ENCODE measurements around the gene ZNF701. TPM values are rescaled to one million over a fixed set of nuclear protein-coding genes. Genes with fewer than 3 reads are reported as not detected.

Gene ZNF701
- 16.0 and 18.3 TPM in 2 replicates for total RNA-seq

DNA sequence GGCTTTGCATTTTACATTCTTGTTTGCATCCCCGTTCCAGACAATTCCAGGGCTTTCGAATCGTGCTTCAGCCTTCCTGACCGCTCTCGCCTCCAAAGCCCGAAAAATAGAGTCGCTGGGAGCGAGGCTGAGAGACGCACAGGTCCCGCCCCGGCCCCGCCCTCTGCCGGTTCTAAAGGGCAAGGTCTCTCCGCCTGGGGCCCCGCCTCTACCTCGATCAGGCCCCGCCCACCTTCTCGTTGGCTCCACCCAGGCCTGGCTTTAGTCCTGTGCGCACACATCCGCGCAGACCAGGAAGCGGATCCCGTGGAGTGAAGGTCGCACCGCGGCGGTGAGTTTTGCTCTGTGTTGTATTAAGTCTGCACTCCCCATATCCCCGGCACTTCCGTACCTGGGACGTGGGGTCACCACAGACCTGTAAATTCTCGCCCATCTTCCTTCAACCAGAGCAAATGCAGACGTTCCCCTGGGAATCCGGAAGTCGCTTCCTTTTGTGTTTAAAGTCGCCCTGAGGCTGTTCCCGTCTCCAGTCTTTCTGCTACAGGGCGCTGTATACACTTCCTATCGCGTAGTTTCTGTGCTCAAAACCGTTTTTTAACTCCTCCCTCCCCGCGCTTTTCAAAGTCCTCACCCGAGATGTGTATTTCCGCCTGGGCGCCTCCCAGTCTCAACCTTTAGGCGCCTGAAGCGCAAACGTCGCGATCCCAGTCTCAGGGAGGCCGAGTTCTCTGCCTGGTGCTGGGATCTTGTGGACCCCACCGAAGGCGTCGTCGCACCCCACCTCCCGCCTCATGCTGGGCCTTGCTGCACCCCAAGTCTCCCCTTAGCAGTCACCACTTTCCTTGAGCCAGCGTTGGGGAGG, at the start of gene ZNF701:
Gene ZNF701 (plus strand): TSS at position 288 of the 862 bp plus-strand sequence. CDS start 3,861 bp downstream, outside the sequence.

DNA sequence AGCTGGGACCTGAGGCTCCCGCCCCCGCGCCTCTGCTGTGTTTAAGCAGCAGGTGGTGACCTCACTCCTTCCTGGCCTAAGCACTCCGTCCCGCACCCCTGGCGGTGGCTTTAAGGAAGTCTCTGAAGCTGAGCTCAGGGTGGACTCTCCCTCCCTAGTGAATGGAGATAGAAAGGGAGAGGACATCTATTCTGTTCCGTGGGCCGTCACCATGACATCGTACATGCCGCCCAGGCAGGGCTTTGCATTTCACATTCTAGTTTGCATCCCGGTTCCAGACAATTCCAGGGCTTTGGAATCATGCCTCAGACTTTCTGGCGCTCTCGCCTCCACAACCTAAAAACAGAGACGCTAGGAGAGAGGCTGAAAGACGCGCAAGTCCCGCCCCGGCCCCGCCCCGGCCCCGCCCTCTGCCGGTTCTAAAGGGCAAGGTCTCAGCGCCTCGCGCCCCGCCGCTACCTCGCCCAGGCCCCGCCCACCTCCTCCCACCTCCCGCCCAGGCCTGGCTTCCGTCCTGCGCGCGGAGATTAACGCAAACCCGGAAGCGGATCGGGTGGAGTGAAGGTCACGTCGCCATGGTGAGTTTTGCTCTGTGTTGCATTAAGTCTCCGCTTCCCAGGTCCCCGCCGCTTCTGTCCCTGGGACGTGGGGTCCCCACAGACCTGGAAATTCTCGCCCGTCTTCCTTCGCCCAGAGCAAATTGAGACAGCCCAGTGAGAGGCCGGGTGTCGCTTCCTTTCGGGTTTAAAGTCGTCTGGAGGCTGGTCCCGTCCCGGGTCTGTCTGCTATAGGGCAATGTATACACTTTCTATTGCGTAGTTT, 42.7 kb upstream of the ZNF701 start, which contains the start of gene ZNF808:
Gene ZNF808 (plus strand): TSS at position 535 of the 822 bp plus-strand sequence. CDS start 15,617 bp downstream, outside the sequence.

Other genes with a start within 250 kb of the ZNF701 start
- gene ZNF610, start 234.0 kb upstream of the ZNF701 start, total RNA-seq: 3.3 and 4.5 TPM in 2 replicates
- gene ZNF880, start 200.4 kb upstream of the ZNF701 start, total RNA-seq: 22.9 and 32.4 TPM in 2 replicates
- 25.8 and 32.8 TPM in 2 replicates for gene ZNF528, start 172.4 kb upstream of the ZNF701 start, total RNA-seq
- gene ZNF534, start 141.1 kb upstream of the ZNF701 start, total RNA-seq: not detected in 2 replicates
- 5.9 and 9.5 TPM in 2 replicates for gene ZNF578, start 116.7 kb upstream of the ZNF701 start, total RNA-seq
- 26.4 and 36.0 TPM in 2 replicates for gene ZNF808, start 42.6 kb upstream of the ZNF701 start, total RNA-seq
- gene ZNF83, start 68.1 kb downstream of the ZNF701 start, total RNA-seq: 65.3 and 81.8 TPM in 2 replicates
- gene ZNF611, start 164.8 kb downstream of the ZNF701 start, total RNA-seq: 14.6 and 19.5 TPM in 2 replicates
- gene ZNF600, start 216.5 kb downstream of the ZNF701 start, total RNA-seq: 3.0 and 3.7 TPM in 2 replicates

All from smooth muscle cell of the umbilical artery (primary cell).